Upper lobe of left lung (tissue), 4 donors: Measurements from ENCODE around the gene RMDN2.

Experiments
- CTCF ChIP-seq, 6 experiments: fragments of 450-650 bp in 4 of 6; fragments of 200-600 bp in 2 of 6; sonication (generic) in 2 of 6; IDR thresholded peaks; one replicate each; pipeline ENCODE4 v1.5.1; 2016 to 2019; ENCODE audit warnings: antibody characterized with exemption in 6 of 6
- POLR2AphosphoS5 ChIP-seq, 2 donors: sonication (generic); formaldehyde crosslinking; IDR thresholded peaks; one replicate each; pipeline ENCODE4 v1.5.1; 2017; ENCODE audit warnings: antibody characterized with exemption in 2 of 2

GRCh38 chr2:37947306-37947705, 22.2 kb downstream of the RMDN2 start:
- TF ChIP-seq CTCF (IDR thresholded peaks at IDR 0.05): no peak
- no peak for TF ChIP-seq POLR2AphosphoS5 (IDR thresholded peaks at IDR 0.05)
